ENCODE results near the gene ZNFX1.
"Not testable (repeated sequence)": the region's sequence is repeated elsewhere in the genome, so short reads cannot be mapped to it uniquely, and the experiment has no call there.

ZNFX1 gene

GRCh38 chr20:49313283-49313682 lies 35.4 kb upstream of the ZNFX1 start:
- Histone ChIP-seq H3K9me3 (ENCODE audit: control insufficient read depth in 1 of 2, low read length in 2 of 2) (peaks cover 0 to 4% of the 10 kb centered on the region in 2 donors), H3K4me1 (ENCODE audit: control insufficient read depth in 1 of 2, insufficient read depth in 2 of 2, low read length in 2 of 2) (peaks cover 0 to 3% of the 10 kb centered on the region in 2 donors), H3K36me3 (ENCODE audit: control insufficient read depth in 1 of 2, insufficient read depth in 2 of 2, low read length in 2 of 2) (no peaks in the 10 kb centered on the region), H3K27me3 (ENCODE audit: low read depth, low read length) (peaks cover 9% of the 10 kb centered on the region), H3K27ac (ENCODE audit: low read length) (no peak overlapping the region), H3K4me3 (ENCODE audit: low read depth in 1 of 2, low read length in 2 of 2) (no peak overlapping the region)

GRCh38 chr20:49312661-49313060 lies 34.8 kb upstream of the ZNFX1 start:
- peaks cover 0 to 4% of the 10 kb centered on the region in 2 donors for H3K9me3 ChIP-seq (ENCODE audit: control insufficient read depth in 1 of 2, low read length in 2 of 2)
- H3K4me3 ChIP-seq (ENCODE audit: low read depth in 1 of 2, low read length in 2 of 2), result no peak overlapping the region
- H3K27ac ChIP-seq (ENCODE audit: low read length), result no peak overlapping the region
- H3K36me3 ChIP-seq (ENCODE audit: control insufficient read depth in 1 of 2, insufficient read depth in 2 of 2, low read length in 2 of 2), result no peaks in the 10 kb centered on the region
- H3K27me3 ChIP-seq (ENCODE audit: low read depth, low read length), result peaks cover 3% of the 10 kb centered on the region
- no peaks in the 10 kb centered on the region for H3K4me1 ChIP-seq (ENCODE audit: control insufficient read depth in 1 of 2, insufficient read depth in 2 of 2, low read length in 2 of 2)

GRCh38 chr20:49310705-49311104 lies 32.8 kb upstream of the ZNFX1 start:
- H3K27me3 ChIP-seq (ENCODE audit: low read depth, low read length), result no peaks in the 10 kb centered on the region
- H3K27ac ChIP-seq (ENCODE audit: low read length), result no peak overlapping the region
- H3K9me3 ChIP-seq (ENCODE audit: control insufficient read depth in 1 of 2, low read length in 2 of 2), result no peaks in the 10 kb centered on the region
- no peak overlapping the region for H3K4me3 ChIP-seq (ENCODE audit: low read depth in 1 of 2, low read length in 2 of 2)
- H3K36me3 ChIP-seq (ENCODE audit: control insufficient read depth in 1 of 2, insufficient read depth in 2 of 2, low read length in 2 of 2), result no peaks in the 10 kb centered on the region
- H3K4me1 ChIP-seq (ENCODE audit: control insufficient read depth in 1 of 2, insufficient read depth in 2 of 2, low read length in 2 of 2), result no peaks in the 10 kb centered on the region

GRCh38 chr20:49308875-49309274 lies 31.0 kb upstream of the ZNFX1 start:
- Histone ChIP-seq H3K36me3 (ENCODE audit: control insufficient read depth in 1 of 2, insufficient read depth in 2 of 2, low read length in 2 of 2) (no peaks in the 10 kb centered on the region), H3K4me3 (ENCODE audit: low read depth in 1 of 2, low read length in 2 of 2) (no peak overlapping the region), H3K9me3 (ENCODE audit: control insufficient read depth in 1 of 2, low read length in 2 of 2) (no peaks in the 10 kb centered on the region), H3K27me3 (ENCODE audit: low read depth, low read length) (no peaks in the 10 kb centered on the region), H3K27ac (ENCODE audit: low read length) (no peak overlapping the region), H3K4me1 (ENCODE audit: control insufficient read depth in 1 of 2, insufficient read depth in 2 of 2, low read length in 2 of 2) (no peaks in the 10 kb centered on the region)

GRCh38 chr20:49306903-49307620 lies 29.2 kb upstream of the ZNFX1 start:
- H3K27me3 ChIP-seq (ENCODE audit: low read depth, low read length), result no peaks in the 10 kb centered on the region
- H3K36me3 ChIP-seq (ENCODE audit: control insufficient read depth in 1 of 2, insufficient read depth in 2 of 2, low read length in 2 of 2), result no peaks in the 10 kb centered on the region
- no peak overlapping the region for H3K27ac ChIP-seq (ENCODE audit: low read length)
- H3K4me3 ChIP-seq (ENCODE audit: low read depth in 1 of 2, low read length in 2 of 2), result no peak overlapping the region
- H3K9me3 ChIP-seq (ENCODE audit: control insufficient read depth in 1 of 2, low read length in 2 of 2), result no peaks in the 10 kb centered on the region
- peaks cover 0 to 9% of the 10 kb centered on the region in 2 donors for H3K4me1 ChIP-seq (ENCODE audit: control insufficient read depth in 1 of 2, insufficient read depth in 2 of 2, low read length in 2 of 2)

GRCh38 chr20:49303065-49303552 lies 25.3 kb upstream of the ZNFX1 start:
- H3K4me3 ChIP-seq (ENCODE audit: low read depth in 1 of 2, low read length in 2 of 2), result no peak overlapping the region
- no peaks in the 10 kb centered on the region for H3K27me3 ChIP-seq (ENCODE audit: low read depth, low read length)
- H3K27ac ChIP-seq (ENCODE audit: low read length), result no peak overlapping the region
- no peaks in the 10 kb centered on the region for H3K36me3 ChIP-seq (ENCODE audit: control insufficient read depth in 1 of 2, insufficient read depth in 2 of 2, low read length in 2 of 2)
- H3K9me3 ChIP-seq (ENCODE audit: control insufficient read depth in 1 of 2, low read length in 2 of 2), result no peaks in the 10 kb centered on the region
- H3K4me1 ChIP-seq (ENCODE audit: control insufficient read depth in 1 of 2, insufficient read depth in 2 of 2, low read length in 2 of 2), result peaks cover 0 to 9% of the 10 kb centered on the region in 2 donors

- H3K4me1 ChIP-seq (ENCODE audit: control insufficient read depth in 1 of 2, insufficient read depth in 2 of 2, low read length in 2 of 2), result peaks cover 0 to 2% of the 10 kb centered on the region in 2 donors
- no peaks in the 10 kb centered on the region for H3K36me3 ChIP-seq (ENCODE audit: control insufficient read depth in 1 of 2, insufficient read depth in 2 of 2, low read length in 2 of 2)
- H3K27me3 ChIP-seq (ENCODE audit: low read depth, low read length), result no peaks in the 10 kb centered on the region
- no peak overlapping the region for H3K27ac ChIP-seq (ENCODE audit: low read length)
- no peak overlapping the region for H3K4me3 ChIP-seq (ENCODE audit: low read depth in 1 of 2, low read length in 2 of 2)
- peaks cover 0 to 2% of the 10 kb centered on the region in 2 donors for H3K9me3 ChIP-seq (ENCODE audit: control insufficient read depth in 1 of 2, low read length in 2 of 2)
Observed at GRCh38 chr20:49297605-49298530, 20.0 kb upstream of the ZNFX1 start.

- not testable (repeated sequence) for H3K27me3 ChIP-seq (ENCODE audit: low read depth, low read length); H3K4me3 ChIP-seq (ENCODE audit: low read depth in 1 of 2, low read length in 2 of 2)
- peaks cover 24 to 28% of the 10 kb centered on the region in 2 donors for H3K36me3 ChIP-seq (ENCODE audit: control insufficient read depth in 1 of 2, insufficient read depth in 2 of 2, low read length in 2 of 2)
Observed at GRCh38 chr20:49294002-49294654, 16.3 kb upstream of the ZNFX1 start.

GRCh38 chr20:49293122-49293521 lies 15.3 kb upstream of the ZNFX1 start:
- Histone ChIP-seq H3K9me3 (ENCODE audit: control insufficient read depth in 1 of 2, low read length in 2 of 2) (peaks cover 0 to 2% of the 10 kb centered on the region in 2 donors), H3K36me3 (ENCODE audit: control insufficient read depth in 1 of 2, insufficient read depth in 2 of 2, low read length in 2 of 2) (peaks cover 34 to 38% of the 10 kb centered on the region in 2 donors), H3K27ac (ENCODE audit: low read length) (no peak overlapping the region), H3K4me1 (ENCODE audit: control insufficient read depth in 1 of 2, insufficient read depth in 2 of 2, low read length in 2 of 2) (no peaks in the 10 kb centered on the region), H3K4me3 (ENCODE audit: low read depth in 1 of 2, low read length in 2 of 2) (no peak overlapping the region), H3K27me3 (ENCODE audit: low read depth, low read length) (no peaks in the 10 kb centered on the region)

More at GRCh38 chr20:49294002-49294654, 16.3 kb upstream of the ZNFX1 start:
- H3K4me1 ChIP-seq (ENCODE audit: control insufficient read depth in 1 of 2, insufficient read depth in 2 of 2, low read length in 2 of 2); H3K9me3 ChIP-seq (ENCODE audit: control insufficient read depth in 1 of 2, low read length in 2 of 2); H3K27ac ChIP-seq (ENCODE audit: low read length): not testable (repeated sequence)

- Histone ChIP-seq H3K4me3 (ENCODE audit: low read depth in 1 of 2, low read length in 2 of 2) (no peak overlapping the region), H3K9me3 (ENCODE audit: control insufficient read depth in 1 of 2, low read length in 2 of 2) (peaks cover 4 to 11% of the 10 kb centered on the region in 2 donors), H3K36me3 (ENCODE audit: control insufficient read depth in 1 of 2, insufficient read depth in 2 of 2, low read length in 2 of 2) (peaks cover 45 to 49% of the 10 kb centered on the region in 2 donors), H3K4me1 (ENCODE audit: control insufficient read depth in 1 of 2, insufficient read depth in 2 of 2, low read length in 2 of 2) (no peaks in the 10 kb centered on the region), H3K27me3 (ENCODE audit: low read depth, low read length) (no peaks in the 10 kb centered on the region), H3K27ac (ENCODE audit: low read length) (no peak overlapping the region)
Observed at GRCh38 chr20:49292010-49292409, 14.2 kb upstream of the ZNFX1 start.

GRCh38 chr20:49291200-49291599 lies 13.3 kb upstream of the ZNFX1 start:
- no peaks in the 10 kb centered on the region for H3K27me3 ChIP-seq (ENCODE audit: low read depth, low read length)
- no peak overlapping the region for H3K4me3 ChIP-seq (ENCODE audit: low read depth in 1 of 2, low read length in 2 of 2)
- H3K4me1 ChIP-seq (ENCODE audit: control insufficient read depth in 1 of 2, insufficient read depth in 2 of 2, low read length in 2 of 2), result no peaks in the 10 kb centered on the region
- H3K9me3 ChIP-seq (ENCODE audit: control insufficient read depth in 1 of 2, low read length in 2 of 2), result peaks cover 12 to 19% of the 10 kb centered on the region in 2 donors
- no peak overlapping the region for H3K27ac ChIP-seq (ENCODE audit: low read length)
- H3K36me3 ChIP-seq (ENCODE audit: control insufficient read depth in 1 of 2, insufficient read depth in 2 of 2, low read length in 2 of 2), result peaks cover 53 to 57% of the 10 kb centered on the region in 2 donors
